Measurements from ENCODE around the gene DAZAP2. TPM values are rescaled to one million over a fixed set of nuclear protein-coding genes. Genes with fewer than 3 reads are reported as not detected.

DAZAP2 gene
- total and polyA plus RNA-seq, 2 experiments from 2014 or later, result 277 to 348 TPM

- H3K27ac ChIP-seq, result no peak overlapping the region
- no peak for DNase-seq (ENCODE audit: low spot score)
- no peaks in the 10 kb centered on the region for H3K9me3 ChIP-seq (ENCODE audit: low read depth)
- H4K20me1 ChIP-seq (ENCODE audit: insufficient read depth, poor library complexity, severe bottlenecking), result no peaks in the 10 kb centered on the region
- H3K4me2 ChIP-seq, result no peak overlapping the region
- 95% methylated on average over 1 of the region's 1 CpG for WGBS (ENCODE audit: low lambda C conversion rate, missing lambda C conversion rate)
- no peaks in the 10 kb centered on the region for H3K79me2 ChIP-seq
- no peaks in the 10 kb centered on the region for H3K27me3 ChIP-seq
- no peaks in the 10 kb centered on the region for H3K9me2 ChIP-seq (replicated peaks; ENCODE audit: insufficient read depth)
- H3K4me3 ChIP-seq, result no peak overlapping the region
- TF ChIP-seq, protein P1, sequence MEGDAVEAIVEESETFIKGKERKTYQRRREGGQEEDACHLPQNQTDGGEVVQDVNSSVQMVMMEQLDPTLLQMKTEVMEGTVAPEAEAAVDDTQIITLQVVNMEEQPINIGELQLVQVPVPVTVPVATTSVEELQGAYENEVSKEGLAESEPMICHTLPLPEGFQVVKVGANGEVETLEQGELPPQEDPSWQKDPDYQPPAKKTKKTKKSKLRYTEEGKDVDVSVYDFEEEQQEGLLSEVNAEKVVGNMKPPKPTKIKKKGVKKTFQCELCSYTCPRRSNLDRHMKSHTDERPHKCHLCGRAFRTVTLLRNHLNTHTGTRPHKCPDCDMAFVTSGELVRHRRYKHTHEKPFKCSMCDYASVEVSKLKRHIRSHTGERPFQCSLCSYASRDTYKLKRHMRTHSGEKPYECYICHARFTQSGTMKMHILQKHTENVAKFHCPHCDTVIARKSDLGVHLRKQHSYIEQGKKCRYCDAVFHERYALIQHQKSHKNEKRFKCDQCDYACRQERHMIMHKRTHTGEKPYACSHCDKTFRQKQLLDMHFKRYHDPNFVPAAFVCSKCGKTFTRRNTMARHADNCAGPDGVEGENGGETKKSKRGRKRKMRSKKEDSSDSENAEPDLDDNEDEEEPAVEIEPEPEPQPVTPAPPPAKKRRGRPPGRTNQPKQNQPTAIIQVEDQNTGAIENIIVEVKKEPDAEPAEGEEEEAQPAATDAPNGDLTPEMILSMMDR (IDR thresholded peaks at IDR 0.05; ENCODE audit: poor library complexity), result no peak
- TF ChIP-seq EZH2phosphoT487 (IDR thresholded peaks at IDR 0.05; ENCODE audit: low read depth, severe bottlenecking, unreplicated experiment) (no peak), EZH2 (IDR thresholded peaks at IDR 0.05; ENCODE audit: borderline replicate concordance) (no peak)
- H3K36me3 ChIP-seq (replicated peaks; ENCODE audit: insufficient read depth, low read depth), result no peaks in the 10 kb centered on the region
- no peaks in the 10 kb centered on the region for H3K4me1 ChIP-seq (ENCODE audit: insufficient read depth)
- H2AFZ ChIP-seq, result no peak overlapping the region
Observed at GRCh38 chr12:51227962-51228361, 10.7 kb upstream of the DAZAP2 start.

GRCh38 chr12:51229116-51229809 is 9.4 kb upstream of the DAZAP2 start:
- 96% methylated on average over 7 of the region's 7 CpGs for WGBS (ENCODE audit: low lambda C conversion rate, missing lambda C conversion rate)
- TF ChIP-seq, protein P1 (IDR thresholded peaks at IDR 0.05; ENCODE audit: poor library complexity), result no peak
- TF ChIP-seq EZH2 (IDR thresholded peaks at IDR 0.05; ENCODE audit: borderline replicate concordance), result no peak
- no peak for TF ChIP-seq EZH2phosphoT487 (IDR thresholded peaks at IDR 0.05; ENCODE audit: low read depth, severe bottlenecking, unreplicated experiment)

DNA sequence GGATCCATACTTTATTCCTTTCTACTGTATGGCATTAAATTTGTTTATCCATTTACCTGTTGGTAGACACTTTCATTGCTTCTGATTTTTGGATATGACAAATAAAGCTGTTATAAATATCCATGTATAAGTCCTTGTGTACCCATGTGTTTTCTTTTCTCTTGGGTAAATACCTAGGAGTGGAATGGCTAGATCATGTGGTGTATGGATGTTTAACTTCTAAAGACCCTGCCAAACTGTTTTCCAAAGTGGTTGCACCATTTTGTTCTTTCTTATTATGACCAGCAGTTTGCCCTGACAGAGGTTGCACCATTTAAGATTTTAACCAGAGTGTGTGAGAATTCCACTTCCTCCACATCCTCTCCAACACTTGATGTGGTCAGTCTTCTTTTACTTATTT is 6.0 kb upstream of the DAZAP2 start:
- no peak overlapping the region for H2AFZ ChIP-seq
- no peak overlapping the region for H3K4me3 ChIP-seq
- TF ChIP-seq, protein P1 (IDR thresholded peaks at IDR 0.05; ENCODE audit: poor library complexity), result no peak
- no peak for TF ChIP-seq EZH2phosphoT487 (IDR thresholded peaks at IDR 0.05; ENCODE audit: low read depth, severe bottlenecking, unreplicated experiment)
- no peak for TF ChIP-seq EZH2 (IDR thresholded peaks at IDR 0.05; ENCODE audit: borderline replicate concordance)
- H3K9me3 ChIP-seq (ENCODE audit: low read depth), result no peaks in the 10 kb centered on the region
- H3K27ac ChIP-seq, result no peak overlapping the region
- no peaks in the 10 kb centered on the region for H3K79me2 ChIP-seq
- H3K9me2 ChIP-seq (replicated peaks; ENCODE audit: insufficient read depth), result no peaks in the 10 kb centered on the region
- H3K4me1 ChIP-seq (ENCODE audit: insufficient read depth), result no peaks in the 10 kb centered on the region
- no peaks in the 10 kb centered on the region for H3K36me3 ChIP-seq (replicated peaks; ENCODE audit: insufficient read depth, low read depth)
- H3K27me3 ChIP-seq, result no peaks in the 10 kb centered on the region
- no peak for DNase-seq (ENCODE audit: low spot score)
- no peak overlapping the region for H3K4me2 ChIP-seq
- no peaks in the 10 kb centered on the region for H4K20me1 ChIP-seq (ENCODE audit: insufficient read depth, poor library complexity, severe bottlenecking)

More at GRCh38 chr12:51229116-51229809, 9.4 kb upstream of the DAZAP2 start:
- no peaks in the 10 kb centered on the region for H3K4me1 ChIP-seq (ENCODE audit: insufficient read depth)
- DNase-seq (ENCODE audit: low spot score), result no peak
- H2AFZ ChIP-seq, result no peak overlapping the region
- H3K27ac ChIP-seq, result no peak overlapping the region
- H3K9me2 ChIP-seq (replicated peaks; ENCODE audit: insufficient read depth), result no peaks in the 10 kb centered on the region
- no peaks in the 10 kb centered on the region for H3K9me3 ChIP-seq (ENCODE audit: low read depth)
- H4K20me1 ChIP-seq (ENCODE audit: insufficient read depth, poor library complexity, severe bottlenecking), result no peaks in the 10 kb centered on the region
- no peaks in the 10 kb centered on the region for H3K27me3 ChIP-seq
- H3K36me3 ChIP-seq (replicated peaks; ENCODE audit: insufficient read depth, low read depth), result no peaks in the 10 kb centered on the region
- no peak overlapping the region for H3K4me2 ChIP-seq
- no peaks in the 10 kb centered on the region for H3K79me2 ChIP-seq
- no peak overlapping the region for H3K4me3 ChIP-seq

Data from hepatocyte (in vitro differentiated cells).